K562 (cell line): ENCODE measurements around the gene FSHR. TPM values are rescaled to one million over a fixed set of nuclear protein-coding genes. Genes with fewer than 3 reads are reported as not detected.

Experiments
- BRCA1 ChIP-seq, 2 experiments: fragments of 450-650 bp in 1 of 2; sonication (generic) in 1 of 2; formaldehyde crosslinking in 1 of 2; IDR thresholded peaks; 2 replicates each; pipeline versions ENCODE4 v1.5.0 to v1.6.1; 2017 to 2020; ENCODE audit warnings: mild to moderate bottlenecking in 1 of 2, missing genetic modification reagents in 1 of 2
- CREB1 ChIP-seq, 2 experiments: sonication (generic) in 1 of 2; formaldehyde crosslinking in 1 of 2; IDR thresholded peaks; 2 replicates each; pipeline versions ENCODE4 v1.6.1 to v1.8.0; 2012 to 2022; ENCODE audit warnings: inconsistent platforms in 1 of 2, mild to moderate bottlenecking in 1 of 2, missing genetic modification reagents in 1 of 2, moderate library complexity in 1 of 2
- MITF ChIP-seq: IDR thresholded peaks from 2 replicates; pipeline ENCODE4 v1.6.1; 2014; ENCODE audit warnings: antibody characterized with exemption
- NFATC3 ChIP-seq: fragments of 450-650 bp; IDR thresholded peaks from 2 replicates; pipeline ENCODE4 v1.6.1; 2017; ENCODE audit warnings: mild to moderate bottlenecking
- PCBP1 ChIP-seq: fragments of 200-400 bp; formaldehyde crosslinking; IDR thresholded peaks from 2 replicates; pipeline ENCODE4 v1.6.1; 2018; ENCODE audit warnings: mild to moderate bottlenecking, low read depth, low read length; ENCODE audit not compliant: poor library complexity, severe bottlenecking
- ZNF398 ChIP-seq: fragments of 250-450 bp; sonication (Bioruptor Pico); IDR thresholded peaks from 2 replicates; pipeline ENCODE4 v1.8.0; 2021; ENCODE audit warnings: moderate library complexity, mild to moderate bottlenecking, inconsistent platforms
- polyA plus RNA-seq, 8 experiments: library from polyadenylated mRNA; depleted of rRNA in 4 of 8; stranded (reverse) in 5 of 8; unstranded in 3 of 8; fragments of >200 nt; fragmentation: Nextera tagmentation in 2 of 8; fragmentation: Illumina TruSeq in 1 of 8; extraction: Ambion mirVana in 2 of 8; extraction: Trizol in 1 of 8; gene quantifications; 2 replicates each; pipeline versions ENCODE4 v1.2.1 to v1.2.3, GENCODE V29; 2011 to 2014; ENCODE audit warnings: inconsistent platforms in 1 of 8, missing spikeins in 1 of 8
- total RNA-seq, 7 experiments: library from RNA; depleted of rRNA in 6 of 7; stranded (reverse); fragments of >200 nt in 6 of 7; fragmentation: Illumina TruSeq in 2 of 7; extraction: Trizol in 2 of 7; gene quantifications; 2 replicates each; pipeline versions ENCODE4 v1.2.1 to v1.2.3, GENCODE V29; 2011 to 2021; ENCODE audit warnings: low replicate concordance in 1 of 7
- TF ChIP-seq, protein P1 (sequence below): fragments of 250-450 bp; sonication (Bioruptor Pico); IDR thresholded peaks from 2 replicates; pipeline ENCODE4 v1.5.0; 2020; ENCODE audit warnings: mild to moderate bottlenecking, borderline replicate concordance

The FSHR gene
- total and polyA plus RNA-seq, 9 of the 15 experiments (the other 6 are each of a cell fraction or from before 2014, with no cell fraction given): not detected

DNA sequence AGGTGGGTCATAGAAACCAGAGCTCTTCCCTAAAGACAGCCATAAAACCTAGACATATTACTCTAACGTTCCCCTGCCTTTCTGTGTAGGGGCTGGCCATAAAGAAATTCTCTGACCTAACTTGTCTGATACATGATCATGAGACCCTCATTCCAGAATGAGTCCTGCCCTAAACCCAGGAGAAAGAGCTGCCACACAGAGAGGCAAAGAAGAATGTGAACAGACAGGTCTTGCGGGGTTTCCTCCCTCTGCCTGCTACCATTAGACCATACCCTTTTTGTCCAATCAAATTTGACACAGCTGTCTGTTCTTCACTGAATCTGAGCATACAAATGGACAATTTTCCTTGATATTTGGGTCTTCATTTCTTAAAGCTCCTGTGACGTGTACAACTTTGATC is 200.0 kb downstream of the FSHR start (continued):
- TF ChIP-seq MITF (no peak), PCBP1 (no peak), CREB1 (IDR thresholded peaks at IDR 0.05) (no peak), CREB1 (CRISPR knock-in tag; IDR thresholded peaks at IDR 0.05) (no peak), BRCA1 (IDR thresholded peaks at IDR 0.05) (no peak), BRCA1 (CRISPR knock-in tag; IDR thresholded peaks at IDR 0.05) (no peak), ZNF398 (no peak), NFATC3 (no peak)
- TF ChIP-seq, protein P1, sequence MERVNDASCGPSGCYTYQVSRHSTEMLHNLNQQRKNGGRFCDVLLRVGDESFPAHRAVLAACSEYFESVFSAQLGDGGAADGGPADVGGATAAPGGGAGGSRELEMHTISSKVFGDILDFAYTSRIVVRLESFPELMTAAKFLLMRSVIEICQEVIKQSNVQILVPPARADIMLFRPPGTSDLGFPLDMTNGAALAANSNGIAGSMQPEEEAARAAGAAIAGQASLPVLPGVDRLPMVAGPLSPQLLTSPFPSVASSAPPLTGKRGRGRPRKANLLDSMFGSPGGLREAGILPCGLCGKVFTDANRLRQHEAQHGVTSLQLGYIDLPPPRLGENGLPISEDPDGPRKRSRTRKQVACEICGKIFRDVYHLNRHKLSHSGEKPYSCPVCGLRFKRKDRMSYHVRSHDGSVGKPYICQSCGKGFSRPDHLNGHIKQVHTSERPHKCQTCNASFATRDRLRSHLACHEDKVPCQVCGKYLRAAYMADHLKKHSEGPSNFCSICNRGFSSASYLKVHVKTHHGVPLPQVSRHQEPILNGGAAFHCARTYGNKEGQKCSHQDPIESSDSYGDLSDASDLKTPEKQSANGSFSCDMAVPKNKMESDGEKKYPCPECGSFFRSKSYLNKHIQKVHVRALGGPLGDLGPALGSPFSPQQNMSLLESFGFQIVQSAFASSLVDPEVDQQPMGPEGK (CRISPR knock-in tag): no peak
